ENCODE measurements around the gene ERI3. TPM values are rescaled to one million over a fixed set of nuclear protein-coding genes. Genes with fewer than 3 reads are reported as not detected.

ERI3 gene
- total RNA-seq, 8 experiments from 2014 or later: 58.1 to 101 (median 78.5) TPM

DNA sequence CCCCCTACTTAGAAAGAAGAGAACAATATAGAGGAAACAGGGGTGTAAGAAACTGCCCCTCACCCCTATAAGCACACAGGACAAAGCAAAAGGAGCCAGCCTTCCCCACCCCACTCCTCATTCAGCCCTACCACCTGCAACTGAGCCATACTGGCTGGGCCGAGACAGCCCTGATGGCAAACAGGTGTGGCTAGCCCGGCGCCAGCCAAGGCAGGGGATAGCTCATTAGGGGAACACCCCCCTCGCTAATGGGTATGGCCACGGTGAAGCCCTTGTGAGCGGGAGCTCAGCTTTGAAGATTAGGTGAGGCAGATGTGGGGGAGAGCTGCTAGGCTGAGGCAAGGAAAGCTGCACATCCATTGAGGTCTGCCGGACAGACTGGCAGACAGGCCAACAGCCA, 65.5 kb downstream of the ERI3 start:
- WGBS, 10 experiments: 28 to 100% (median 95%) methylated on average over 1 to 4 of the region's 7 CpGs; no CpG with 5 or more reads in 4 of the 10 experiments
- peak overlapping the region in 1 of 2 donors; percentile 37 for H3K27ac ChIP-seq
- H3K4me3 ChIP-seq: no peak overlapping the region
- no peak for ATAC-seq (replicated peaks in 6 of 8)
- in situ Hi-C loops (cut with MboI; ENCODE audit: low pct_unique_long_range_greater_than_20kb in 2 of 9, low sequenced_read_pairs in 9 of 9, unreplicated experiment in 9 of 9): no loop called here
- H3K4me1 ChIP-seq (replicated peaks in 1 of 2): peaks cover 43 to 54% of the 10 kb centered on the region in 2 donors

DNA sequence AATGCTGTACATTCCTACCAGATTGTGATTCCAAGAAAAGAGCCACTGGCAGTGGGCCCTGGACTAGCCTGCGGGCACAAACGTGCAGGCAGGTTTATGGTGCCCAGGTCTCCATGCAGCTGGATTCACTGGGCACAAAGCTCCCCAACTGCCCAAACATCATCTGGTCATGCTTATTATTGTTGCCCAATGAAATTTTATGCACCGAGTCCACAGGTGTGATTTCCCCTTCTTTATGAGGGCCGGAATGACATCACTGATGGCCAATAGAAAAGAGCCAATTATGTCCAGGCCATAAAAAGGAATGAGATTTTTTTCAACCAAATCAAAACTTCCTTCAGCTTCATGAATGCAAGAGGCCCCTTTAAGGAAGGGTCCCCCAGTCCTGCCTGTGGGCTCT, 66.2 kb downstream of the ERI3 start:
- WGBS, 10 experiments: 60 to 100% (median 93%) methylated on average over 1 to 4 of the region's 4 CpGs; no CpG with 5 or more reads in 3 of the 10 experiments
- H3K4me1 ChIP-seq (replicated peaks in 1 of 2): peaks cover 42 to 49% of the 10 kb centered on the region in 2 donors
- no peak overlapping the region for H3K27ac ChIP-seq
- no peak for ATAC-seq (replicated peaks in 6 of 8)
- in situ Hi-C loops (cut with MboI; ENCODE audit: low pct_unique_long_range_greater_than_20kb in 2 of 9, low sequenced_read_pairs in 9 of 9, unreplicated experiment in 9 of 9): no loop called here
- H3K4me3 ChIP-seq: no peak overlapping the region

DNA sequence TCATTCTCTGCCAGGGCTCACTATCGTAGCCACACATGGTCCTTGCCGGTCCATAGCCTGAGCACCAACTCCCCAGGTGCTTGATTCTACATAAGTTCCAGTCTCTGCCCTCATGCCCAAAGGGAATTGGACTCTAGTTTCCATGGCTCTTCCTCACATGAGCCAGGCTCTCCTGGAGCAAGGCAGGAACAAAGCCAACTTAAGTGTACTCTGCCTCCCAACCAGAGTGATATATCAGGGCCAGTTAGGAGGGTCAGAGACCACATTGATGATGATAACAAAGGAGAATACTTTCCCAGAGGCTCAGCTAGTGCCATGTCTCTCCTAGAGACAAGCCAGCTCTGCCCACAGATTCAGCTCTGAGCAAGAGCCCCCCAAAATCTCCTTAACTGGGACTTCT, 70.9 kb downstream of the ERI3 start:
- in situ Hi-C loops (cut with MboI; ENCODE audit: low pct_unique_long_range_greater_than_20kb in 2 of 9, low sequenced_read_pairs in 9 of 9, unreplicated experiment in 9 of 9): no loop called here
- H3K27ac ChIP-seq: no peak overlapping the region
- WGBS, 10 experiments: 83 to 100% (median 97%) methylated on average over 1 to 2 of the region's 2 CpGs; no CpG with 5 or more reads in 2 of the 10 experiments

DNA sequence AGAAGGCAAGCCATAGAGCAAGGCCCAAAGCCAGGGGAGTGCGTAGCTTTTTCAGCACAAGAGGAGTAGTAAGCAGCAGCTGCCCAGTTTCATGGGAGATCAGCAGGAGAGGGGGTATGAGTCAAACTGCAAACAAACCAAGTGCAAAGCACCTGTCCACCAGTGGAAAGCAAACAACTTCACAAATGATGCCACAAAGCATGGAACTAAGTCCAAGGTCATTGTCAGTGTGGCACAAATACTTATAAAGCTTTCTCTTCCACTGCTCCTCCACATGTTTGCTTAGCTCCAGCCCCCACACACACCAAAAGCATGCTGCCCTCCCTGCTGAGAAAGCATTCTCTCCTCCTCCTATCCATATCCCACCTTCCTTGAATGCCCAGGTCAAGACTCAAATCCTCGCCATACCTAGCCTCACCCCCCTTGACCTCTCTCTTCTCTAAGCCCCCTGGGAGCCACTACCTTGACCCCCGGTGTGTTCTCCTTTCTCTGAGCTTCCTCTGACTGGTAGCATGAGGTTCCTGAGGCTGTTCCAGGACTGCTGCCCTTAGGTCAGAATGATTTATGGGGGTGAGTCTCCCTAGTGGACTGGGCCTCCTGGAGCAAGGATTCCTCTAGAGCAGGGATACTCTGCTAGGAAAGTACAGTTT, 71.4 kb downstream of the ERI3 start:
- ATAC-seq (replicated peaks in 6 of 8): peak in 1 of 8 experiments; percentile 70
- WGBS, 10 experiments: 58 to 100% (median 100%) methylated on average over 1 to 3 of the region's 3 CpGs; no CpG with 5 or more reads in 3 of the 10 experiments
- H3K4me1 ChIP-seq (replicated peaks in 1 of 2): peaks cover 11 to 13% of the 10 kb centered on the region in 2 donors
- in situ Hi-C loops (cut with MboI; ENCODE audit: low pct_unique_long_range_greater_than_20kb in 2 of 9, low sequenced_read_pairs in 9 of 9, unreplicated experiment in 9 of 9): no loop called here
- H3K27ac ChIP-seq: no peak overlapping the region
- no peak overlapping the region for H3K4me3 ChIP-seq

More for the DNA sequence above, 70.9 kb downstream of the ERI3 start:
- Histone ChIP-seq H3K4me1 (replicated peaks in 1 of 2) (peaks cover 15 to 16% of the 10 kb centered on the region in 2 donors), H3K4me3 (no peak overlapping the region)
- ATAC-seq (replicated peaks in 6 of 8): peak in 1 of 8 experiments; percentile 75

DNA sequence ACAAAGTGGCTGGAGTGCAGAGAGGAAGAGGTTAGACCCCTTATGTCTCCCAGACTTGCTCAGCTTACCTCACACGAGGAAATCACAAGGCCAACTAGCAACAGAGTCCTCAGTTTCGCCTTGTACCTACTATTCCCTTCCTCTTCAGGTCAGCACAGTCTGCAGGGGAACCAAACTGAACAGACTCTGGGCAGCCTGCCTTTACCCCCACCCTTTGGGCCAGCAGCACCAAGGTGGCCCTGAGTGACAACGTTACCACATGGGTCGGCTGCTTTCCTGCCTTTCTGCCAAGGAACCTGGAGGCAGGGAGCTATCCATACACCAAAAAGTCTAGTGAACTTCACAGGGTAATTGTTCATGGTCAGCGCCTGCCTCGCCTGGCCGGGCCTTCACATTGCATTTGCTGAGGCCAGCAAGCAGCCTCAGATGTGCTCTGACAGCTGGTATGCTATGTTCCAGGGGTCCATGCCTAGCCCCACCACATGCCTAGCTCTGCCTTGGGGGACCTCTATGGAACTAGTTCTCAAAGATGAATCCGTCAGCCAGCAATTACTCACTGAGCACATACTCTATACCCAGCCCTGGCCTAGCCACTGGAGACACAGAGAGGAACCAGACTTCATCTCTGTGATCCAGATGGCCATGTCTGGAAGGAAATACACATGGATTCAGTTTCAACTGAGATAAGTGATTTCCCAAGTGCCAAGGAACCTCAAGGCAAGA, 72.2 kb downstream of the ERI3 start:
- Histone ChIP-seq H3K27ac (no peak overlapping the region), H3K4me1 (replicated peaks in 1 of 2) (peaks cover 10 to 13% of the 10 kb centered on the region in 2 donors), H3K4me3 (no peak overlapping the region)
- in situ Hi-C loops (cut with MboI; ENCODE audit: low pct_unique_long_range_greater_than_20kb in 2 of 9, low sequenced_read_pairs in 9 of 9, unreplicated experiment in 9 of 9): no loop called here
- no peak for ATAC-seq (replicated peaks in 6 of 8)
- 94 to 100% (median 98%) methylated on average over 1 to 8 of the region's 8 CpGs; no CpG with 5 or more reads in 2 of the 10 experiments for WGBS, 10 experiments

DNA sequence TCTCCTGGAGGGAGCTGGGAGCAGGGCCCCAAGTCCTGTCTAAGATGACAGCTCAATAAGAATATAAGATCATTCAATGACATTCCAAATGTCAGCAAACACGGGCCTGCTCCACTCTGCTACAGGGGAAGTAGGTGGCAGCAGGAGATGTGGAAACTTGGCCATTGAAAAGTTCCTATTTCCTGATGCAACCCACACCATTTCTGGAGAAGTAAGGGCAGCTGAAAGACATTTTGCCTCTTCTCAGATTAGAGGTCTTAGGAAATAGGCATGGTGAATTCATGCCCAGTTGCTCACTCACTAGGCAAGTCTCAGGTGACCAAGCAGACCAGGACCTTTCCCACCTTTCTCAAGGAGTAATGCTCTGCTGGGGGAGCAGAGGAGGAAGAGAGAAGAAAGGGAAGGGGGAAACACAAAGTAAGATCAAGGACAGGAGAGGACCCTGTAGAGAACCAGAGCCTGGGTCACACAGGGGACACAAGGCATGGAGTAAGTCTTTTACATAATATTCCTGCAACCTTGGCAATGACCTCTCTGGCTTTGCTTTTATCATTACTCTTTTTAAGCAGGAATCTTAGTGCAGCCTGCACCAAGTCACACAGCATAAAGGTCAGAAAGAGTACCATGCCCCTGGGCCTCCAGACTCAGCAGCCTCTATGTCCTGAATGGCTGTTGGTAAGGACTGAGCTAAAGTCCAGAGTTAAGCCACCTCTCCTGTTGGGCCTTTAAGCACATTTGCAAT, 72.9 kb downstream of the ERI3 start:
- Histone ChIP-seq H3K27ac (no peak overlapping the region), H3K4me1 (replicated peaks in 1 of 2) (peaks cover 13 to 15% of the 10 kb centered on the region in 2 donors), H3K4me3 (no peak overlapping the region)
- WGBS, 10 experiments: 64 to 100% methylated on average over 1 of the region's 1 CpG; no CpG with 5 or more reads in 8 of the 10 experiments
- no peak for ATAC-seq (replicated peaks in 6 of 8)
- in situ Hi-C loops (cut with MboI; ENCODE audit: low pct_unique_long_range_greater_than_20kb in 2 of 9, low sequenced_read_pairs in 9 of 9, unreplicated experiment in 9 of 9): no loop called here

DNA sequence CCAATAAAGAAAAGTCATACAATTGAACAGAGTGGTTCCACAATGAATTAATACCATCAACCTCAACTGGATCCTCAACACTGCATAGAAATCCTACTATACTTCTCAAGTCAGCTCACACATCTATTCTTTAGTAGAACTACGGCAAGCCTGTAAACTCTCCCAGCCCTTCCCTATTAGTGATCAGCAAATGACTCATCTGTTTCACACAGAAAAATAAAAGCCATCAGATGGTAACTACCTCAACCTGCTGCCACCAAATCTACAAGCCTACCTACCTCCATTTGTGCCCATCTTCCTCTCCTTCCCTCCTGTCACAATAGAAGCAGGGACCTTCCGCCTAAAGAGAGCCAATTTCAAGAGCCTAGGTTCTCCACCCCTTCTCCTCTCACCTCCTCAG, 78.2 kb downstream of the ERI3 start:
- peak in 5 of 8 experiments; percentile 19 to 45 (median 39) for ATAC-seq (replicated peaks in 6 of 8)
- Histone ChIP-seq H3K4me3 (no peak overlapping the region), H3K4me1 (replicated peaks in 1 of 2) (peaks cover 32 to 48% of the 10 kb centered on the region in 2 donors), H3K27ac (no peak overlapping the region)
- in situ Hi-C loops (cut with MboI; ENCODE audit: low pct_unique_long_range_greater_than_20kb in 2 of 9, low sequenced_read_pairs in 9 of 9, unreplicated experiment in 9 of 9): no loop called here
- 35 to 100% (median 92%) methylated on average over 1 to 2 of the region's 2 CpGs; no CpG with 5 or more reads in 3 of the 10 experiments for WGBS, 10 experiments

DNA sequence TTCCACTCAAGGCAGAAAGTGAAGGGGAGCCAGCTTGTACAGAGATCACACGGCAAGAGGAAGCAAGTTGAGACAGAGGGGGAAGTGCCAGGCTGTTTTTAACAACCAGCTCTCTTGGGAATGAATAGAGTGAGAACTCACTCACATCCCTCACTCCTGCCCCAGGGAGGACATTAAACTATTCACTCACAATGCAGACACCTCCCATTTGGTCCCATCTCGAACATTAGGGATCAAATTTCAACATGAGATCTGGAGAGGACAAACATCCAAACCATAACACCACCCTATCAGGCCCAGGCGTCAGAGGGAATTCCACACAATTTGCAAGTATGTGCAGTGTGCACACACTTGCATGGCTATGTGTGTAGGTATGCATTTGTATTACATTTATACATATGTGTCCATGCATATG, 79.1 kb downstream of the ERI3 start:
- H3K27ac ChIP-seq: peak overlapping the region in 1 of 2 donors; percentile 11

DNA sequence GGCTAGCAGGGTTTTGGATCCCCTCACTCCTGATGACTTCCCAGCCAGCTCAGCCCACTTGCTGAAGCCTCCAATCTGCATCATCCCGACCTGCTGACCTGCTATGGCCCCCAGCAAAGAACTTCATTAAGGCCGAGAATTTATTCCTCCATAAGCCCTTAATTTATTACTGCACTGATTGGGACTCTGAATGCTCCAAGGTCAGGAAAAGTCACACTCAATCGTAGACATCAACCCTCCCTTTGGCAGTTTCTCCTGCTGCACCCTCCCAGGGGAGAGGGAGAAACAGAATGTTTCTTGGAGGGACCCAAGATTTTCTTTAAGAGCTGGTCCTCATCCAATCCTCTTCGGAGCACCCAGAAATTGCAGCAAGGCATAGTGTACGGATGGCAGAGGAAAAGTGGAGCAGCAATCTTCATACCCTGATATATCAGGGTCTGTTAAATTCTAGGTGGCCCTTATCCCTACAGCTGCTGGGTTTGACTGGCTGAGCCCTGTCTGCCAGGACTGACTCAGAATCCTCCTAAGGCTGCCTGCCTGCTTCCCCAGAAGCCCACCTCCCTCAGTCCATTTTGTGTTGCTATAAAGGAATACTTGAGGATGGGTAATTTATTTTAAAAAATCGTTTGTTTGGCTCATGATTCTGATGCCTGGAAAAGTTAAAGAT, 79.6 kb downstream of the ERI3 start:
- WGBS, 10 experiments: 0 to 83% (median 47%) methylated on average over 1 to 6 of the region's 6 CpGs; no CpG with 5 or more reads in 1 of the 10 experiments
- no peak overlapping the region for H3K4me3 ChIP-seq
- ATAC-seq (replicated peaks in 6 of 8): peak in 7 of 8 experiments; percentile 5 to 70 (median 62)
- in situ Hi-C loops (cut with MboI; ENCODE audit: low pct_unique_long_range_greater_than_20kb in 2 of 9, low sequenced_read_pairs in 9 of 9, unreplicated experiment in 9 of 9): no loop called here
- H3K4me1 ChIP-seq (replicated peaks in 1 of 2): peaks cover 32 to 48% of the 10 kb centered on the region in 2 donors
- peak overlapping the region in 1 of 2 donors; percentile 11 for H3K27ac ChIP-seq

More for the DNA sequence above, 79.1 kb downstream of the ERI3 start:
- WGBS, 10 experiments: 0 to 37% (median 17%) methylated on average over 1 to 3 of the region's 3 CpGs; no CpG with 5 or more reads in 2 of the 10 experiments
- ATAC-seq (replicated peaks in 6 of 8): peak; percentile 36 to 97 (median 54)
- Histone ChIP-seq H3K4me3 (no peak overlapping the region), H3K4me1 (replicated peaks in 1 of 2) (peaks cover 32 to 48% of the 10 kb centered on the region in 2 donors)
- in situ Hi-C loops (cut with MboI; ENCODE audit: low pct_unique_long_range_greater_than_20kb in 2 of 9, low sequenced_read_pairs in 9 of 9, unreplicated experiment in 9 of 9): no loop called here

DNA sequence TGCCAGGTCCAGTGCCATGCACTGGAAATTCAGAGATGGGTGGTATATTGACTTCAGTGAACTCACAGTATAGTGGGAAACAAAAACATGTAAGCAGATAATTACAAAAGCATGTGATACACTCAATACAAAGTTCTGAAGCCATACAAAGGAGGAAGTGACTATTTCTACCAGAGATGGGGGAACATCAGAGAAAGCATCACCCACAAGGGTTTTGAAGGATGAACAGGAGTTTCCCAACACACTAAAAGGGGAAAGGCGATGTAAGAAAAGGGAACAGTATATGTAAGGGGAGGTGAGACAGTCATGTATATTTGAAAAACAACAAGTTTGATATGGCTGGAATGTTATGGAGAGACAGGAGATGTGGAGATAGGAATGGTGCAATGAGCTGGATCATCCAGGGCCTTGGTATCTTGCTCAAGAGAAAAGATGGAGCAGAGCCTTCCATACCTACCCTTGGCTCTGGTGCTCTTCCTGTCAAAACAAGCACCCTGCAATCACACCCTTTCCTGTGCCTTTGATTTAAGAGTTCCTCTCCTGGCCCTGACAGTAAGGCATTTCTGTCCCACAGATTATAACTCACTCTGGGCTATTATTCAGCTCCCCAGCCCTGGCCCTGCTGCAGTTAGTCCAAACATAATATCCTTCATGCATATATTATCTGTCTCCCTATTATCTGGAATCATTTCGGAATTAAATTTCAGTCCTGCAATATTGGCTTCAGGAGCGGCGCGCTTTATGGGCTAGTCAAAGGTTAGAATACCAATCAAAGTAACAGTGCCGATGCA, 81.3 kb downstream of the ERI3 start:
- Histone ChIP-seq H3K4me3 (no peak overlapping the region), H3K4me1 (replicated peaks in 1 of 2) (peaks cover 32 to 48% of the 10 kb centered on the region in 2 donors), H3K27ac (no peak overlapping the region)
- WGBS, 10 experiments: 74 to 100% (median 89%) methylated on average over 1 to 6 of the region's 6 CpGs
- in situ Hi-C loops (cut with MboI; ENCODE audit: low pct_unique_long_range_greater_than_20kb in 2 of 9, low sequenced_read_pairs in 9 of 9, unreplicated experiment in 9 of 9): no loop called here
- ATAC-seq (replicated peaks in 6 of 8): peak in 2 of 8 experiments; percentile 18 to 33

DNA sequence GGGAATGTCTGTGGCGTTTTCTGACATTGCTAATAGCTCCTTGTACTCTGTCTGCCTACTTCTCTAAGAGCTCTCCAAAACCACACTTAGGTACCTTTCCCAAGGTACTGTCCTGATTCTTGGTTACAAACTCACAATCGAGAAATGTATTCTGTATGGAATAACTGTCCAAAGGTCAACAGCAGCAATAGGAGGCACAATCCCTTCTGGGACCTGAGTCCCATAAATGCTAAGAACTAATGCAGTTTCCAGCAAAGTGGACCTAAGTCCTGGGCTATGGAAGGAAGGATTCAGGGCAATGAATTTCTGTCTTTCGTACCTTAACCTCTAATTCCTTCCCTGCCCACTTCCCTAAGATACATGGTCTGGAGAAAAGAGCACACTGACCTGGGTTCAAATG, 82.1 kb downstream of the ERI3 start:
- no peak overlapping the region for H3K27ac ChIP-seq
- no peak for ATAC-seq (replicated peaks in 6 of 8)
- H3K4me1 ChIP-seq (replicated peaks in 1 of 2): peaks cover 32 to 53% of the 10 kb centered on the region in 2 donors
- H3K4me3 ChIP-seq: no peak overlapping the region
- 89 to 100% (median 100%) methylated on average over 1 to 3 of the region's 3 CpGs; no CpG with 5 or more reads in 2 of the 10 experiments for WGBS, 10 experiments
- in situ Hi-C loops (cut with MboI; ENCODE audit: low pct_unique_long_range_greater_than_20kb in 2 of 9, low sequenced_read_pairs in 9 of 9, unreplicated experiment in 9 of 9): no loop called here

DNA sequence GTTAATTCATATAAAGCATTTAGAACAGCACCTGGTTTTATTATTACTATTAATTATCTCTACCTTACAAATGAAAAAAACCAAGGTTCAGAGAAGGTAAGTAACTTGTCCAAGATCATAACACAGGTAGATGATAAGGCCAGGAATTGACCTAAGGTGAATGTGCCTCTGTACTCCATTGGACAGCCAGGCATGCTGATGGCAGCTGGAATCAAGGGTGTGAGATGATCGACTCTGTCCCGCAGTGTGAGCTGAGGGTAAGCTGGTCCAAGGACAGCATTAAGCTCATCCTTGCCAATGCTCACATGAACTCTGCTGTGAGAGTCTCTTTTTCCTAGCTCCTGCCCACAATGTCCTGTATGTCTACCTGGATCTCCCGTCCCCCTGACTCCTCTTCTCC, 83.4 kb downstream of the ERI3 start:
- Histone ChIP-seq H3K4me1 (replicated peaks in 1 of 2) (peaks cover 35 to 57% of the 10 kb centered on the region in 2 donors), H3K4me3 (no peak overlapping the region), H3K27ac (no peak overlapping the region)
- in situ Hi-C loops (cut with MboI; ENCODE audit: low pct_unique_long_range_greater_than_20kb in 2 of 9, low sequenced_read_pairs in 9 of 9, unreplicated experiment in 9 of 9): no loop called here
- no peak for ATAC-seq (replicated peaks in 6 of 8)
- WGBS, 10 experiments: 73 to 100% (median 100%) methylated on average over 1 to 3 of the region's 3 CpGs; no CpG with 5 or more reads in 3 of the 10 experiments
